Measurements from ENCODE around the gene BIRC2.
"Not testable (repeated sequence)": the region's sequence is repeated elsewhere in the genome, so short reads cannot be mapped to it uniquely, and the experiment has no call there.

The BIRC2 gene

DNA sequence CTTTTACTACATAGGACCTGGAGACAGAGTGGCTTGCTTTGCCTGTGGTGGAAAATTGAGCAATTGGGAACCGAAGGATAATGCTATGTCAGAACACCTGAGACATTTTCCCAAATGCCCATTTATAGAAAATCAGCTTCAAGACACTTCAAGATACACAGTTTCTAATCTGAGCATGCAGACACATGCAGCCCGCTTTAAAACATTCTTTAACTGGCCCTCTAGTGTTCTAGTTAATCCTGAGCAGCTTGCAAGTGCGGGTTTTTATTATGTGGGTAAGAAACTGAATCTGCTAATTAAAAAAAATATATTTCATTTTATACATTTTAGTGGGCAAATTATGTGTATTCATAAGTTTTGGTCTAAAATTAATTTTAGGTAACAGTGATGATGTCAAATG lies 21.9 kb upstream of the BIRC2 start:
- Histone ChIP-seq H3K27ac (ENCODE audit: low read depth, low read length) (no peak overlapping the region), H3K27me3 (ENCODE audit: insufficient read depth, low read length) (no peaks in the 10 kb centered on the region), H3K36me3 (ENCODE audit: insufficient read depth, low read length) (no peaks in the 10 kb centered on the region), H3K4me3 (ENCODE audit: low read length) (no peak overlapping the region), H3K9ac (ENCODE audit: low read depth, low read length) (no peak overlapping the region), H3K4me1 (ENCODE audit: insufficient read depth, low read length) (no peaks in the 10 kb centered on the region), H3K9me3 (ENCODE audit: insufficient read depth, low read depth, low read length) (no peaks in the 10 kb centered on the region)
- WGBS: 86% methylated on average over 2 of the region's 3 CpGs

DNA sequence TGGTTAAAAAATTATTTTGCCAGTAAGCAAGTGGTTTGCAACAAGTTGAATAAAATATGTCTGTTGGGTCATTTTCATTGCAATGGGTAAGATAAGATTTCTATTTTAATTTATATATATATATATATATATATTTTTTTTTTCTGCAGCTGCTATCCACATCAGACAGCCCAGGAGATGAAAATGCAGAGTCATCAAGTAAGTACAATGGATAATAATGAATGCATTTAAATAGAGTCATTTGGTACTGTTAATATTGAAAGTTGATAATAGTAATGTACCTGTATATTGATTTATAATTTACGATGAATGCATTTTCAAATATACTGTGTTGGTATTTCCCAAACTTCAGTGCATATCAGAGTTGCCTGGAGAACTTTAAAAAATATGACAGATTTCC lies 18.3 kb upstream of the BIRC2 start:
- WGBS: 60% methylated on average over 1 of the region's 1 CpG
- H3K4me3 ChIP-seq (ENCODE audit: low read length): no peak overlapping the region
- H3K27me3 ChIP-seq (ENCODE audit: insufficient read depth, low read length): no peaks in the 10 kb centered on the region
- H3K27ac ChIP-seq (ENCODE audit: low read depth, low read length): no peak overlapping the region
- no peak overlapping the region for H3K9ac ChIP-seq (ENCODE audit: low read depth, low read length)
- H3K36me3 ChIP-seq (ENCODE audit: insufficient read depth, low read length): no peaks in the 10 kb centered on the region
- no peaks in the 10 kb centered on the region for H3K4me1 ChIP-seq (ENCODE audit: insufficient read depth, low read length)
- no peaks in the 10 kb centered on the region for H3K9me3 ChIP-seq (ENCODE audit: insufficient read depth, low read depth, low read length)

DNA sequence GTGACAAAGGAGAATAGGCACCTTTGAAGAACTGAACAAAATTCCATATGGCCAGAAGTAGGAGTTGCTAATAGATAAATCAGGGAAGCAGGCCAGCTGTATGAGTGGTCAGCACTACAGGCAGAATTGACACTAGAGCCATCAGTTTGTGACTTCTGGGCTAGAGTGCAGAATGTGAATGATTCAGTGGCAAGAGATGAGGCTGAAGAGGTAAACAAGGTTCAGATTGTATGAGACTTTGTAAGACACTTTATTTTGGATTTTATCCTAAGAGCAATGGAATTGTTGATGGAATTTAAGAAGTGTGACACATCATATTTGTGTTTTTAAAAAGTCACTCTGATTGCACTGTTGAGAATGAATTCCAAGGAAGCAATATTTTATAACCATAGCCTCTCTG lies 16.8 kb upstream of the BIRC2 start:
- H3K27me3 ChIP-seq (ENCODE audit: insufficient read depth, low read length): no peaks in the 10 kb centered on the region
- H3K9ac ChIP-seq (ENCODE audit: low read depth, low read length): no peak overlapping the region
- no peaks in the 10 kb centered on the region for H3K4me1 ChIP-seq (ENCODE audit: insufficient read depth, low read length)
- no peak overlapping the region for H3K4me3 ChIP-seq (ENCODE audit: low read length)
- no peaks in the 10 kb centered on the region for H3K36me3 ChIP-seq (ENCODE audit: insufficient read depth, low read length)
- H3K27ac ChIP-seq (ENCODE audit: low read depth, low read length): no peak overlapping the region
- H3K9me3 ChIP-seq (ENCODE audit: insufficient read depth, low read depth, low read length): no peaks in the 10 kb centered on the region

DNA sequence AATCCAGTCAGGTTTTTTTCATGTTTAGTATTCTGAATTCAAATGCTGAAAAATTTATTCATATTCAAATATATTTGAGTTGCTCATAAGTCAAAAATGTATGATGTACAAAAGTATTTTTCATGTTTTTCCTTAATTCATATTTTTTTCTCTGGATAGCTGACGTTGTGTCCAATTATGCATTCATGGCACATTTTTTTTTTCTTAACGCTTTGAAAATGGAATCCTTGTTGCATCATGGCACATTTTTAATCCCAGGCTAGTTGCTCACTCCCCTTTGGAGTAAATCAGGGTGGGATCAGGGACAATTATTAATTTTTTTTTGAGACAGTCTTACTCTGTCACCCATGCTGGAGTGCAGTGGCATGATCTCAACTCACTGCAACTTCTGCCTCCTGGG lies 15.7 kb upstream of the BIRC2 start:
- H3K36me3 ChIP-seq (ENCODE audit: insufficient read depth, low read length): no peaks in the 10 kb centered on the region
- no peak overlapping the region for H3K27ac ChIP-seq (ENCODE audit: low read depth, low read length)
- no peaks in the 10 kb centered on the region for H3K9me3 ChIP-seq (ENCODE audit: insufficient read depth, low read depth, low read length)
- H3K9ac ChIP-seq (ENCODE audit: low read depth, low read length): no peak overlapping the region
- 92% methylated on average over 2 of the region's 2 CpGs for WGBS
- no peak overlapping the region for H3K4me3 ChIP-seq (ENCODE audit: low read length)
- no peaks in the 10 kb centered on the region for H3K4me1 ChIP-seq (ENCODE audit: insufficient read depth, low read length)
- no peaks in the 10 kb centered on the region for H3K27me3 ChIP-seq (ENCODE audit: insufficient read depth, low read length)

DNA sequence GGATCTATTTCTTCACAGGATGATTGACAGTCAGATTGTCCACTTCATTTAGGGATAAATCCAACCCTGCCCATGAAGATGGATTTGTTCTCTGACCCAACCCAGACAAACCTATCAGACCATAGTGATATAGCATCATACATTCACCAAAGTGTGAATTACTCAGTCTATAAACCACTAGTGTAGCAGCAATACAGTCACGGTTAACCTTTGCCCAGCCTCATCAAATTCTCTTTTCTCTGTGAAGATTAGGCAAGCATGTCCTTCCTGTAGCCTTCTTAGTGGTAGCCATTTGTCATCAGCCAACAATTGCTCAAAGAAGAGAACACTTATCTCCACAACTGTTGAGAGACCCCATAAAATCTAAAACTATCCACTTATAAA lies 14.4 kb upstream of the BIRC2 start:
- Histone ChIP-seq H3K27me3 (ENCODE audit: insufficient read depth, low read length) (no peaks in the 10 kb centered on the region), H3K4me3 (ENCODE audit: low read length) (no peak overlapping the region), H3K4me1 (ENCODE audit: insufficient read depth, low read length) (no peaks in the 10 kb centered on the region), H3K36me3 (ENCODE audit: insufficient read depth, low read length) (no peaks in the 10 kb centered on the region), H3K9ac (ENCODE audit: low read depth, low read length) (no peak overlapping the region), H3K9me3 (ENCODE audit: insufficient read depth, low read depth, low read length) (no peaks in the 10 kb centered on the region), H3K27ac (ENCODE audit: low read depth, low read length) (no peak overlapping the region)
- WGBS: 87% methylated on average over 1 of the region's 1 CpG

DNA sequence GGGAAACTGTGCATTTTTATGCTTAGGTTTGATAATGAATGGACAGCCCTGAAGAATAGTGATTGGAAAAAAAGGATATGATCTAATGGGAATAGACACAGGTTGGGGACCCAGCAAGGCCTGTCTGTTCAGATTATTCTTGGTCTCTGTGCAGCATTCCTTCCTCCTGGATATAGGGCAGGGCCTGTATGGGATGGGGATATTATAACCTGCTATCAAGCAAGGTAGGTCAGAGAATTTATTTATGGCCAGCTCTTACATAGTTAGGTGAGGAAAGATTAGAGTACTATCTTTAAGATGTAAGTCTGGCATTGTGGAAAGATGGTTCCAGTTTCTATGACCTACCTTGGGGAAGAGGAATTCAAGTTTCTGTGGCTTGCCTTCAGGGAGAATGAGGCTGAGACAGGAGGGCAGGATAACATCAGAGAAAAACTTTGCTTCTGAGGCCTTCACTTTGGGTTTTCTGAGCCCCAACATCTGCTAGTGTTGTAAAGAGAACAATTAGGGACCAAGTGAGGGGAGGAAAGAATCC lies 8.5 kb upstream of the BIRC2 start:
- Histone ChIP-seq H3K36me3 (ENCODE audit: insufficient read depth, low read length) (no peaks in the 10 kb centered on the region), H3K9ac (ENCODE audit: low read depth, low read length) (no peak overlapping the region), H3K4me3 (ENCODE audit: low read length) (no peak overlapping the region), H3K4me1 (ENCODE audit: insufficient read depth, low read length) (no peaks in the 10 kb centered on the region), H3K9me3 (ENCODE audit: insufficient read depth, low read depth, low read length) (no peaks in the 10 kb centered on the region), H3K27me3 (ENCODE audit: insufficient read depth, low read length) (no peaks in the 10 kb centered on the region), H3K27ac (ENCODE audit: low read depth, low read length) (no peak overlapping the region)

DNA sequence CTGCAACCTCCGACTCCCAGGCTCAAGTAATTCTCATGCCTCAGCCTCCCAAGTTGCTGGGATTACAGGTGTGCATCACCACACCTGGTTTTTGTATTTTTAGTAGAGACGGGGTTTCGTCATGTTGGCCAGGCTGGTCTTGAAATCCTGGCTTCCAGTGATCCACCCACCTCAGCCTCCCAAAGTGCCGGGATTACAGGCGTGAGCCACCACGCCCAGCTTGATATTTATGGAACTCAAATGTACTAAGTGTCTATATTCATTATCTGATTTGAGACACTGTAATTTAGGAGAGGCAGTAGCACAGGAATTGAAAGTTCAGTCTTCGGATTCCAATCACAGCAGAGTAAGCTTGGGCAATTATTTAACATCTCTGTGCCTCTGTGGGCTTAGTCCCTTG lies 5.7 kb upstream of the BIRC2 start:
- H3K4me3 ChIP-seq (ENCODE audit: low read length); H3K9ac ChIP-seq (ENCODE audit: low read depth, low read length); H3K9me3 ChIP-seq (ENCODE audit: insufficient read depth, low read depth, low read length); H3K36me3 ChIP-seq (ENCODE audit: insufficient read depth, low read length); H3K27me3 ChIP-seq (ENCODE audit: insufficient read depth, low read length); H3K4me1 ChIP-seq (ENCODE audit: insufficient read depth, low read length); H3K27ac ChIP-seq (ENCODE audit: low read depth, low read length): not testable (repeated sequence)
- 95% methylated on average over 7 of the region's 7 CpGs for WGBS

DNA sequence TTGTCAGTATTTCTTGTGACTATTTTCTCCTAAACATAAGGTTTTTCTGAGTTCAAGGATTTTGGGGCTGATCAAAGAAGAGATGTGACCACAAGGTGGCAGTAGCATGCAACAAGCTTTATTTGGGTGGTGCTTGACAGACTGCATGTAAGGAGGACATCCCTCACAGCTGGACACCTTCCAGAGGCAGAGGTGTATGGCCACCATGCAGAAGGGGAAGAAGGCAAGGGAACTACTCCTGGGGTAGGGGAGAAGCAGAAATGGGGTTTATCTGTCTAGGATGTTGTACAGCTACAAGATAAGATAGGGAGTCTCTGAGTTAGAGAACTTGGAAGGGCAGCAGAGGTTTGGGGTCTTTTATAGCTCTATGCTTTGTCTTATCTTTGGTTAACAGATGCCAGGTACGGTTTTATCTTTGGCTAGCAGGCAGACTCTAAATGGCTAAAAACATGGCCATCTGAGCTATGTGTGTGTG lies 5.1 kb upstream of the BIRC2 start:
- Histone ChIP-seq H3K4me1 (ENCODE audit: insufficient read depth, low read length) (peaks cover 7% of the 10 kb centered on the region; the same call in 1 of the 2 replicates), H3K4me3 (ENCODE audit: low read length) (no peak overlapping the region), H3K27me3 (ENCODE audit: insufficient read depth, low read length) (no peaks in the 10 kb centered on the region), H3K27ac (ENCODE audit: low read depth, low read length) (no peak overlapping the region), H3K9me3 (ENCODE audit: insufficient read depth, low read depth, low read length) (no peaks in the 10 kb centered on the region), H3K36me3 (ENCODE audit: insufficient read depth, low read length) (no peaks in the 10 kb centered on the region), H3K9ac (ENCODE audit: low read depth, low read length) (no peak overlapping the region)
- 86% methylated on average over 1 of the region's 1 CpG for WGBS

DNA sequence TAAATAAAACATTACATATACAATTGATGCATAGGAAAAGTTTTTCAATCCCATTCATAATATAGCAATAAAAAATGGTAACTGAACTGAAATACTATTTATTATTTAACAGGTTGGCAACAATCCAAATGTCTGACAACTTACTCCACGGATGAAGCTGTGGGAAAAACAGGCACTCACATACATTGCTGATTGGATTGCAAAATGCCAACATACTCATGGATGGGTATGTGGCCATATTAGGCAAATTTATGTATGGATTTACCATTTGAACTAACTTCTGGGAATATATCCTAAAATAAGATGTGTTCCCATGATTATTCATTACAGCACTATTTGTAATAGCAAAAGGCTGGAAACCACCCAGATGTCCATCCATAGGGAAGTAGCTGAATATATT lies 3.2 kb upstream of the BIRC2 start:
- Histone ChIP-seq H3K9ac (ENCODE audit: low read depth, low read length) (no peak overlapping the region), H3K36me3 (ENCODE audit: insufficient read depth, low read length) (no peaks in the 10 kb centered on the region), H3K9me3 (ENCODE audit: insufficient read depth, low read depth, low read length) (no peaks in the 10 kb centered on the region), H3K4me3 (ENCODE audit: low read length) (no peak overlapping the region), H3K27me3 (ENCODE audit: insufficient read depth, low read length) (no peaks in the 10 kb centered on the region), H3K4me1 (ENCODE audit: insufficient read depth, low read length) (peaks cover 7% of the 10 kb centered on the region; the same call in 1 of the 2 replicates), H3K27ac (ENCODE audit: low read depth, low read length) (no peak overlapping the region)
- 75% methylated on average over 1 of the region's 1 CpG for WGBS

DNA sequence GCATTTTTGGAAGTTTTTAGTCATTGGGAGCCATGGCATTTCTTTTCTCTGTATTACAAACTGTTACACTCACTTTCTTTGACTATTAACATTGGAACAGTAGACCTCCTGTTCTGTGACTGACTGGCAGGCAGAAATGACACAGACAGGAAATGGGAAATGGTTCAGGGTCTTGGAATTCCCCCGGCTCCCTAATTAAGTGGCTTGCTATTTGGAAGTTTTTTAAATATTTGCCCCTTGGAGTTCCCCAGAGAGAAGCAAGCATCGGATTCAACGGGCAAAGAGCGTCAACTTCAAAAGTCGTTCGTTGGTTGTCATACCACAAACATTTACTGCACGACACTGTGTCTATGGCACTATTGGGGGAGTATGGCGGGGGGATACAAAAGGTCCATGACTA lies 1.1 kb upstream of the BIRC2 start:
- Histone ChIP-seq H3K9ac (ENCODE audit: low read depth, low read length) (peak overlapping the region; percentile 81), H3K36me3 (ENCODE audit: insufficient read depth, low read length) (peaks cover 11% of the 10 kb centered on the region), H3K4me3 (ENCODE audit: low read length) (peak overlapping the region; percentile 86), H3K9me3 (ENCODE audit: insufficient read depth, low read depth, low read length) (no peaks in the 10 kb centered on the region), H3K27ac (ENCODE audit: low read depth, low read length) (no peak overlapping the region; the same call in 1 of the 2 replicates), H3K4me1 (ENCODE audit: insufficient read depth, low read length) (peaks cover 7% of the 10 kb centered on the region; the same call in 1 of the 2 replicates), H3K27me3 (ENCODE audit: insufficient read depth, low read length) (no peaks in the 10 kb centered on the region)
- 23% methylated on average over 8 of the region's 8 CpGs for WGBS

DNA sequence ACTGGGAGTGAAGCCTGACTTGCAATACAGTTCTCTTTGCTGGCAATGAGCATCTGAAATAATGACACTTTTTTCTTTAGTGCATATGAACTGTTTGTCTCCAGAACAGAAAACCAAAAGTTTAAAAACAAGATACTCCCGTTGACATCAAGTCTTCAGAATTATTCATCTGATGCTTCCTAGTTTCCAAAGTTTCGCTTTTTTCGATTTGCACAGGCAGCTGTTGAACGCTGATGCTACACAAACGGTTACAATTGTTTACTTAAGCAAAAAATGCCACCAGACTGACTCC lies 612 bp upstream of the BIRC2 start:
- Histone ChIP-seq H3K4me1 (ENCODE audit: insufficient read depth, low read length) (peaks cover 7% of the 10 kb centered on the region; the same call in 1 of the 2 replicates), H3K27me3 (ENCODE audit: insufficient read depth, low read length) (no peaks in the 10 kb centered on the region), H3K27ac (ENCODE audit: low read depth, low read length) (peak overlapping the region; percentile 69), H3K4me3 (ENCODE audit: low read length) (peak overlapping the region; percentile 86), H3K36me3 (ENCODE audit: insufficient read depth, low read length) (peaks cover 14% of the 10 kb centered on the region), H3K9me3 (ENCODE audit: insufficient read depth, low read depth, low read length) (no peaks in the 10 kb centered on the region), H3K9ac (ENCODE audit: low read depth, low read length) (peak overlapping the region; percentile 81)
- WGBS: 5% methylated on average over 5 of the region's 5 CpGs
